Fibroblast of pulmonary artery (primary cell): ENCODE results near the gene HFM1.

ENCODE experiments used
- DNase-seq: peaks from one replicate; pipeline ENCODE4 v3.0.0-alpha.2; 2010; ENCODE audit warnings: low read depth
- H3K4me3 ChIP-seq: replicated peaks from 2 replicates; pipeline ENCODE4 v1.5.1; 2011; ENCODE audit warnings: low read depth, mild to moderate bottlenecking, control low read depth, low read length, moderate library complexity
- TF ChIP-seq, protein P1 (sequence below): IDR thresholded peaks from 2 replicates; pipeline ENCODE4 v1.5.1; 2011; ENCODE audit warnings: mild to moderate bottlenecking, control low read depth, low read length, inconsistent platforms; ENCODE audit errors: missing control alignments

Gene HFM1

DNA sequence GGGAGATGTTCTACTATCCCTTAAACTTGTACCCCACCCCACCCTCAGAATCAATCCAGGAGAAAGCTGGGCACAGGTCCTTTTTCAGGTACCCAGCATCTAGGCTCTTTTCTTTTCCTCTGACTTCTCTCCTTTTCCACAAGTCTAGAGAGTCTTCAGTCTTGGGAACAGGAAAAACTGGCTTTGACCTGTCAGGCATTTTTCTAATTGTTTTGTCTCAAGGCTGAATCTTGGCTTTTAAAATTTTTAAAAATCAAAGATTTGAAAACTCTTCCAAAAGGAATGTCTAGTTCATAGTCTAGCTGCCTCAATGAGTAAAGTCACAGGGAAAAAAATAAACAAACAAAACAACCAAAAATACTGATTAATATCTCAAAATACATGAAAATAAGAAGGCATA is 161.5 kb downstream of the HFM1 start:
- TF ChIP-seq, protein P1, sequence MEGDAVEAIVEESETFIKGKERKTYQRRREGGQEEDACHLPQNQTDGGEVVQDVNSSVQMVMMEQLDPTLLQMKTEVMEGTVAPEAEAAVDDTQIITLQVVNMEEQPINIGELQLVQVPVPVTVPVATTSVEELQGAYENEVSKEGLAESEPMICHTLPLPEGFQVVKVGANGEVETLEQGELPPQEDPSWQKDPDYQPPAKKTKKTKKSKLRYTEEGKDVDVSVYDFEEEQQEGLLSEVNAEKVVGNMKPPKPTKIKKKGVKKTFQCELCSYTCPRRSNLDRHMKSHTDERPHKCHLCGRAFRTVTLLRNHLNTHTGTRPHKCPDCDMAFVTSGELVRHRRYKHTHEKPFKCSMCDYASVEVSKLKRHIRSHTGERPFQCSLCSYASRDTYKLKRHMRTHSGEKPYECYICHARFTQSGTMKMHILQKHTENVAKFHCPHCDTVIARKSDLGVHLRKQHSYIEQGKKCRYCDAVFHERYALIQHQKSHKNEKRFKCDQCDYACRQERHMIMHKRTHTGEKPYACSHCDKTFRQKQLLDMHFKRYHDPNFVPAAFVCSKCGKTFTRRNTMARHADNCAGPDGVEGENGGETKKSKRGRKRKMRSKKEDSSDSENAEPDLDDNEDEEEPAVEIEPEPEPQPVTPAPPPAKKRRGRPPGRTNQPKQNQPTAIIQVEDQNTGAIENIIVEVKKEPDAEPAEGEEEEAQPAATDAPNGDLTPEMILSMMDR, result no peak
- no peak overlapping the region for H3K4me3 ChIP-seq
- no peak for DNase-seq

DNA sequence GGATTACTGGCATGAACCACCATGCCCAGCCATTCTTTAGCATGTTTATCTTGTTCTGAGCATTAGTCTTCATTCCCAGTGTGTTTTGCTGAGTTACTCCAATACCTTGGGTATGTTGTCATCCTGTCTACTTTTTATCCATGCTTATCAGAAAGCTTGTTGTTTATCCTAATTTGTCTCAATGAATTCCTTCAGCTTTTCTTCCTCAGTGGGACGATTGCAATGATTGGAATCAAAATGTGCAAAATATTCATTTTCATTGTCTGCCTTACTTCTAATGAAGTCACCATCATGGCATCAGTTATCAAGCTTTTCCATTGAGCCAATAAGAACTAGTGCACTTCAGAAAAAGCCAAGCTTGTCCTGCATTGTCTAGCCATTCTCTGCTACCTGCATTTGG is 170.5 kb downstream of the HFM1 start:
- no peak overlapping the region for H3K4me3 ChIP-seq
- DNase-seq, result no peak
- TF ChIP-seq, protein P1, result no peak

DNA sequence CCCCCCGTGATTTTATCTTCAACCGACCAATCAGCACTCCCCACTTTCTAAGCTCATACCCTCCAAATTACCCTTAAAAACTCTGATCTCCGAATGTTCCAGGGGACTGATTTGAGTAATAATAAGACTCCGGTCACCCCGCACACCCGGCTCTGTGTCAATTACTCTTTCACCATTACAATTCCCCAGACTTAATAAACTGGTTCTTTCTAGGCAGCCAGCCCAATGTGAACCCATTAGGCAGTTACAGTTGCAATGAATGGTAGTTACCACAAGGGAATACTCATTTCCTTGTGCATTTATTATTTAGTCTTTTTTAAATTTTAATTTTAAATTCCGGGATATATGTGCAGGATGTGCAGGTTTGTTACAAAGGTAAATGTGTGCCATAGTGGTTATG is 177.9 kb downstream of the HFM1 start:
- no peak for DNase-seq
- no peak overlapping the region for H3K4me3 ChIP-seq
- TF ChIP-seq, protein P1, result no peak

DNA sequence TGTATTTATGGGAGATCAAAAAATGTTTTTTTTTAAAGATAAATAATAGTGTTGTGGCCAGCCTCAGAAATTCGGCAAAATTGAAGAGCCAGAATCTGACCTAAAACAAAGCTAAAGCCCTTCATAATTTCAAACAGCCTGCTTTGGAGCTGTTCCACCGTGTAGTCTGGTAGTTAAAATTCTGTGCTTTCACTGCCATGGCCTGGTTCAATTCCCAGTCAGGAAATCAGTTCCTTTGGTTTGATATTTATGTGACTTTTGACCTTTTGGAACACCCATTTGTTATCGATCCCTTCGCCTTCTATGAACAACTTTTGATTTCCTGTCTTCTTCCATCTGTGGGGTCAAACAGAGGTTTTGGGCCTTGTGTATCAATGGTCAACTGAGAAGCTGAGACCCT is 179.8 kb downstream of the HFM1 start:
- TF ChIP-seq, protein P1, result no peak
- H3K4me3 ChIP-seq, result no peak overlapping the region

DNA sequence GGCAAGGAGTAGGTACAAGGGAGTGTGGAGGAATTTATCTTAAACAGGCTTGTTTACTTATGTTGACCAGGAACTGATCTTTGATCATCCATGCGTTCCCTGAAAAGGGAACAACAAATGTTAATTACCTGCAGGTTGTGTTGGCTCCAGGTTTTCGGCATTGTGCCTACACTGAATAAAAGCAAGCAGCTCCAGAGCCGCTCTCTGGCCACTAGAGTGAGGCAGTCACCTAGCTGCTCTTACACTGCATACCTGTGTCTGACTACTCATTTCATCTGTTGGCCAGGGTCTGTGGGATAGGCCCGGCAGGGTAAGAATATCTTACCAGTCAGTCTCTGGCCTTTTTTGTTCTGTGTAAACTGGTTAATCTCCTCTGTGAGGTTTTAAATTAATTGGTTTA is 183.6 kb downstream of the HFM1 start:
- no peak overlapping the region for H3K4me3 ChIP-seq
- TF ChIP-seq, protein P1, result no peak
- DNase-seq, result no peak

More for the DNA sequence above, 179.8 kb downstream of the HFM1 start:
- no peak for DNase-seq

- TF ChIP-seq, protein P1, result no peak
- no peak for DNase-seq
- no peak overlapping the region for H3K4me3 ChIP-seq
These were observed 186.7 kb downstream of the HFM1 start for GRCh38 chr1:91217911-91218310.
